Activated CD8-positive, alpha-beta memory T cell treated with anti-CD3 and anti-CD28 coated beads for 1 hour (primary cell): Measurements from ENCODE around the gene ZNF213.
"Not testable (repeated sequence)": the region's sequence is repeated elsewhere in the genome, so short reads cannot be mapped to it uniquely, and the experiment has no call there.

Experiments used
- DNase-seq, 2 donors: peaks; one replicate each; pipeline ENCODE4 v3.0.0-alpha.2; 2020; ENCODE audit warnings: low read depth in 1 of 2; ENCODE audit errors: extremely low read depth in 1 of 2

The ZNF213 gene

DNA sequence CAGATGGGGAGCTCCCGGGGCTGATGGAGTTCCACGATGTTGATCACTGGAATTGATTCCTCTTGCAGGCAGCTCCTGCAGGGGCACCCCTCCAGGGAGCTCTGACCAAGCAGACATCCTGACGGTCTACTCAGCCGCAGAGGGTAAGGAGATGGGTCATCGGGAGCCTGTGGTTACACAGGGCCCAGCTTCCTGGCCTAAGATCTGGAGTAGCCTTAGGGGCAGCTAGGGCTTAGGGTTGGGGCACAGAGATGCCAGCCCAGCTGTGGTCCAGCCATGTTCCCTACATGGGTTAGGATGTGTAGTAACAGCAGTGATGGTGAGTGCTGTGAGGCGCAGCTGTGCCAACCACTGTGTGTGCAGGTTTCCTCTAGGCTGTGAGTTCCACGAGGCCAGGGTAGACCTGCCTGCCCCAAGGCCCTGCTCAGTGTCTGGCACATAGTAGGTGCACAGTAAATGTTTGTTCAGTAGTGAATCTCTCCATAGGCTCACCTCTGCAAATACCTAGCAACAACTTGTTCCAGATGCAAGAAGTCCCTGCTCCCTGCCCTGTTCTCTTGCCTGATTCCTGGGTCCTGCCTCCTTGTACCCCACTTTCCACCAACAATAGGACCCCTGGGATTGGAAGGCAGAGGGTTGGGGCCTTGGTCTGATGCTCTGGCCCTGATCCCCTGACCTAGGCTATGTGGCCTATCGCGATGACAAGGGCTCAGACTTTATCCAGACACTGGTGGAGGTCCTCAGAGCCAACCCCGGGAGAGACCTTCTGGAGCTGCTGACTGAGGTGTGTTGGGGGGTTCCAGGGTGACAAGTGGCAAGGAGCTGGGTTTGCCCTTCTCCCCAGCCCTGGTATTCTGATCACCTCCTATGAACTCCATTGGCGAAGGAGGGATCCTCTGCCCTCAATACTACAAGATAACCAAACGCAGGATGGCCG, 13.7 kb downstream of the ZNF213 start:
- no peak for DNase-seq

DNA sequence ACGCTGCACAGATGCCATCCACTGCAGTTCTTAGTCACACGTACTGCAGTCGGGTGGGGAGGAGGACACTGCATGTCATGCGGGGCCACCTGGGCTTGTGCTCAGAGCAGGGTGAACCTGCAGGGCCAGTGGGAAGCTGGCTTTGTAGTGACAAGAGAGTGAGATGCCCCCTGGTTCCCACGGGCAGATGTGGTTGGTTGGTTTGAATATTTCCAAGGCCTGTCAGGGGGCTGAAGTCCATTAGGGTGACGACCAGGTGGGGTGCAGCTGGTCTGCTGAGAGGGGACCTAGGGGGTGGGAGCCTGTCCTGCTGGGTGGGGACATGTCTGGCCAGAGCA, 14.3 kb downstream of the ZNF213 start:
- no peak for DNase-seq

GRCh38 chr16:3149630-3150345, 15.0 kb downstream of the ZNF213 start:
- no peak for DNase-seq

DNA sequence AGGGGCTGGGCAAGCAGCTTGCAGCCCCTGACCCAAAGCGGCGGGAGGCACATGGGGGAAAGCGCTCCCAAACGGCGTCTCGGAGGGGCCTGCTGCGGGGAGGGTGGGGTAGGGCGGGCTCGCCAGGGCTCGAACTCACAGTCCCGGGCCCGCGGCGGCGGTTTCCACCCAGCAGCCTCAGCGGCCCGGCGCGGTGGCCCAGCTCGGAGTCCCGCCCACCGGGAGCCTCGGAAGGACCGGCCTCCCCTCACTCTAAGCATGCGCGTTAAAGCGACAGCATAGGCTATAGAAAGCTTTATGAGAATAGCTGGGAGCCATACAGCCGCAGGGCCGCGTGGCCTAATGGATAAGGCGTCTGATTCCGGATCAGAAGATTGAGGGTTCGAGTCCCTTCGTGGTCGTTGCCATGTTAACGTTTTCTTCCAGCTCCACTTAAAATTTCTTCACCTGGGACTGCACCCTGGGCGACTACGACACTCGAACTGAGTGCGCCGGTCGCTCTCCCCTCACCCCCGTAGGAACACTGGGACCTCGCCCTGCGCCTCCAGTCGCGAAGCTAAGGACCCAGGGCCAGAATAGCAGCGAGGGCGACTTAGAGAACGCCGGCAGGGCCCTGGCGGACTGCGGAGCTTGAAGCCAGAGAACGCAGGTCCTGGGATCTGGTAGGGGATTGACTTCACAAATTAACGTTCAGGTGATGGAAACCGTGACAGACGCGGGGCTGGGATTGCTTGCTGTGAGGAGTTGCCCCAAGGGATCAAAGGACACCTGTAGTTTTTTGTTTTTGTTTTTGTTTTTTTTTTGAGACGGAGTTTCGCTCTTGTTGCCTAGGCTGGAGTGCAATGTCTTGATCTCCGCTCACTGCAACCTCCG, 15.8 kb downstream of the ZNF213 start:
- DNase-seq = peak; percentile 93 to 94

DNA sequence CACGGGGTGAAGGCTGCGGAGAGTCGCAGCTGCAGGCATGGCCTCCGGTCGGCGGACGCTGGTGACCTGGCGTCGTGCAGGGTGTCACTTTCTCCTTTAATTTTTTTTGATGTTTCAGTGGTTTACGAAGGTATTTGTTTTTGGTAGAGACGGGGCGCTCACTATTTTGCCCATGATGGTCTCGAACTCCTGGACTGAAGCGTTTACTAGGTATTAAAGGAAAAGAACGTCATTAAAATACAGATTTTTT, 17.1 kb downstream of the ZNF213 start:
- DNase-seq = no peak

DNA sequence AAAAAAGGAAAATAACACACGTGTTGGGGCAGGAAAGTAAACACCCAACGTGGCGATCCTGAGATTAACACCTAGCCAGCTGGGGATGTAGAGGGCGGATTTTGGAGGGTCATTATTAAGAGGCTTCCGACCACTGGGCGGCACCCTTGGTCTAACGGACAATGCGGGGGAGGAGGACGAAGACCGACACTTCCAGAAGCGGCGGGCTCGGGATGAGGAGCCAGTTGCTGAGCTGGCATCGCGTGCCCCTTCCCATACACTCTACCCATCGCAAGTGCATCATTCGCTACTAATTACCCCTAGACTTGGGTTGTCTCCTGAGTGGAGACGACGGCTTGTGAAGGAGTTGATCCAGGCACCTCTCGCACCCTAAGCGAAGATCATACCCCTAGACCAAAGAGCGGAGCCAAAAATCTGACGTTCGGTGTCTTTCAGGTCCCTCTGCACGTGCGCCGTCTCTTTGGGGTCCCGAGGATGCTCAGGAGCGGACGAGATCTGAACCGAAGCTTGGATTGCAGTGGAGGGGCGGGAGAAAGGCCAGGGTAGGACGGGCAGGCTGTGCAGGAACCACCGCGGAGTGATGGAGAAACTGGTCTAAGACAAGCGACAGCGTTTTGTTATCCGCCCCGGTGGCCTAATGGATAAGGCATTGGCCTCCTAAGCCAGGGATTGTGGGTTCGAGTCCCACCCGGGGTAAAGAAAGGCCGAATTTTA, 17.6 kb downstream of the ZNF213 start:
- DNase-seq = peak in 1 of 2 donors; percentile 52

- DNase-seq = no peak
Observed at GRCh38 chr16:3152991-3153368, 18.2 kb downstream of the ZNF213 start.

- DNase-seq = no peak
Observed at GRCh38 chr16:3155181-3155580, 20.4 kb downstream of the ZNF213 start.

DNA sequence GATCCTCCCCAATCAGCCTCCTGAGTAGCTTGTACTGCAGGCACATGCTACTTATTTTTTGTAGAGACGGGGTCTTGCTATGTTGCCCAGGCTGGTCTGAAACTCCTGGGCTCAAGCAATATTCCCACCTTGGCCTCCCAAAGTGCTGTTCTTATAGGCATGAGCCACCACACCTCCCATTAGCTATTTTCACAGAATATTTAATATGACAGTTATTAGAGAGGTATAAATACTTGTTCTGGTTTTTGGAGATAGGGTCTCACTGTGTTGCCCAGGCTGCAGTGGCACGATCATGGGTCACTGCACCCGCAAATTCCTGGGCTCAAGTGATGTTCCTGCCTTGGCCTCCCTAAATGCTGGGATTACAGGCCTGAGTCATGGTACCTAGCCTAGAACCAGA, 21.1 kb downstream of the ZNF213 start:
- no peak for DNase-seq

- no peak for DNase-seq
Observed at GRCh38 chr16:3157229-3158025, 22.6 kb downstream of the ZNF213 start.

DNA sequence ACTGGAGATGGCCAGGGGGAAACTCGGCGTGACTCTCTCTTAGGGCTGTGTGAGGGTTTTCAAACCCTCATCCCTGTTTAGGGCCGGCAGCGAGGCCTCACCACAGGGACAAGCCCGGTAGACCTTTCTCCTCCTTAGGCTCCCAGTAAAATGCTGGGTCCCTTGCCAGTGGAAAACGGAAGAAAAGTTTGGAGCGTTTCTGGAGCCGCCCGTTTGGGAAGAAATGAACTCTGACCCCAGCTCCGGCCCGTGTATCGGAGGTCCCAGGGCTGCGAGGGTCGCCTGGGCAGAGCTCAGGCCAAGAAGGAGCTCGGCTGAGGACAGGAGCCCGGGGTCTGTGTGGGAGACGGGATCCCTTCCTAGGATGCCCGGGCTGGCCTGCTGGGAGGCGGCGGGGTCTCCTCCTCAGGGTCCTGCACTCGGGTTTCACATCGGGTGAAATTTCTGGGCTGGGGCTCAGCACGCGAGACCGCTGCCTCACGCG, 23.2 kb downstream of the ZNF213 start:
- DNase-seq = no peak

DNA sequence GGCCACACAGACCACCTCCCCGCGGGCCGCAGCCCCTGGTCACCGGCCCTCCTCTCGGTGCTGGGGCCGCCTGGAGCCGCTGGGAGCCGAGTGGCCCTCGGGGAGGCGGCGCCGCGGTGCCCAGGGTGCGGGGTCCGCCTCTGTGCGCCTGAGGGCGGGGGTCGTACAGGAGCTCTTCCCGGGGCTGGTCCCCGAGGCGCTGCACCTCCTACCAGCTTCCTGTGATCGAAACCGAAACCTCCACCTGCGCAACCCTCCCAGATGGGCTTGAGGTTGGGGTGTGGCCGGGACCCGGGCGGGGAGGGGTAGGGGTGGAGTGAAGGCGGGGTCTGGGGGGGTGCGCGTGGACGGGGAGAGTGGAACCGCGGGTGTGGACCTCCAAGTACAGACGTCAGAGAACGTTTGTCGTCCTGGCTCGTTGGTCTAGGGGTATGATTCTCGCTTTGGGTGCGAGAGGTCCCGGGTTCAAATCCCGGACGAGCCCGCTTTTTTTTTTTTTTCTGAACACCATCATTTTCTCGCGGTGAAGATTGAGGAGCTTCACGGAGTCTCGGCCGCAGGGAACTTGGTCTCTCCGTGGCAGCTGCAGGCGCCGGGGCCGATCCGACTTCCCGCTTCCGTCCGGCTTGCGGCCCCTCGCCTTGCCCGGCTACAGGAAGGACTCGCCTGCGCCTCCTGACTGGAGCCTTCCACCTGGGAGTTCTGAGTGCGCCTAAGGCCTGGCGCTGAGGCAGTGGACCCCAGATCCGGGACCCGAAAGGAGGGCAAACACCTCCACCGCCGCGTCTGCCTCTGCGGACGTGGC, 23.9 kb downstream of the ZNF213 start:
- DNase-seq = peak; percentile 90 to 96

GRCh38 chr16:3161235-3162018, 26.6 kb downstream of the ZNF213 start:
- DNase-seq = no peak

DNA sequence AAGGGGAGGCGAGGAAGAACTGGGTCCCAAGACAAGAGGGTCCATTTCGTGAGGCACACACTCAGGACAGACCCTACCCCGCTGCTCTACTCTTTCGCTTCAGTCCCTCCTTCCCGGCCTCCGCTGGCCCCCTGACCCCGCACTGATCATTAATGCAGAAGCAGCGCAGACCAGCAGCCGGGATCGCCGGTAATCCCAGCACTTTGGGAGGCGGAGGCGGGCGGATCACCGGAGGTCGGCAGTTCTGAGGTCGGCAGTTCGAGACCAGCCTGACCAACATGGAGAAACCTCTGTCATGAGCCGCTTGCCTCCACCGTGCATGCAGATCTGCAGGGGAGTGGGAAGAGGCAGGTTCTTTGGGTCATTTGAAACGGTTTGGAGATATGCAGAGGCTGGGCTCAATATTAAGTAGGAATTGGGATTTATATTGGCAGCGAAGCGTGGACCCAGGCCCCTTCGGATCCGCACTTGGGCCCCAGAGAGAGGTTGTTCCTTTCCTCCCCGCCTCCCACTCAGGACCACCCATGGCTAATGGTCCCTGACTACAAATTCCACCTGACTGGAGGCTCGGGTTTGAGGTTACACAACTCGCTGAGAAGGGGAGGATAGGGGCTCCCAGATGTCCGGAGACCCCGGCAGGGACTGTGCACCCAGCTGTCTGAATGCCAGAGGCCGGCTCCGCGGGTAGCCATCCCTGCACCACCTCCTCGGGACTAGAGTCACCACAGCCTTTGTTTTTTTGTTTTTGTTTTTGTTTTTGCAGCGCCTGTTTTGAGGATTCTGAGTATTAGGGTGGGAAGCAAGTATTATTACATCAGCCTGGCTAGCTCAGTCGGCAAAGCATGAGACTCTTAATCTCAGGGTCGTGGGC, 29.5 kb downstream of the ZNF213 start:
- DNase-seq = no peak

DNA sequence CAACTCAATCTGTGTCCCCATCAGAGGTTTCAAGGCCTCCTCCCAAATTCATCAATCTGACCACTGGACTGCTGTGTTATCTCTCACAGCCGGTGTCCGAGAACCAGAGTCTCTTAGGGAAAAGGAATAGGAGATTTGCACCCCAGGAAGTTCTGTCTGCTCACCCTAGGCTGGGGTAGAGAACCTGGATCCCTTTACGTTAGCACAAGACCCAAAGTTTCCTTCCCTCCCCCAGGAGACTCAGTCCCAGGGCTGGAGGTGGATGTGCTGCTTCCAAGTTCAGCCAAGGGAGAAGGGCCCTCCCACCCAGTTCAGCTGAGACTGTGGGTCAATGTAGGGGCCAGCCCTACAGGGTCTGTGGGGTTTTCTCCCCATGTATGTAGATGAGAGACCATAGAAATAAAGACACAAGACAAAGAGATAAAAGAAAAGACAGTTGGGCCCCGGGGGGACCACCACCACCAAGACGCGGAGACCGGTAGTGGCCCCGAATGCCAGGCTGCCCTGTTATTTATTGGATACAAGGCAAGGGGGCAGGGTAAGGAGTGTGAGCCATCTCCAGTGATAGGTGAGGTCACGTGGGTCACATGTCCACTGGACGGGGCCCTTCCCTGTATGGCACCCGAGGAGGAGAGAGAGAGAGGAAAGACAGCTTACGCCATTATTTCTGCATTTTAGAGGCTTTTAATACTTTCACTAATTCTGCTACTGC, 30.4 kb downstream of the ZNF213 start:
- no peak for DNase-seq

GRCh38 chr16:3166505-3166886, 31.7 kb downstream of the ZNF213 start:
- no peak for DNase-seq

GRCh38 chr16:3168729-3169128, 33.9 kb downstream of the ZNF213 start:
- not testable (repeated sequence) for DNase-seq
